Natural killer cell (primary cell): Measurements from ENCODE around the gene OGFOD3. TPM values are rescaled to one million over a fixed set of nuclear protein-coding genes. Genes with fewer than 3 reads are reported as not detected.

ENCODE experiments used
- ATAC-seq, 3 donors: fragments of 150-1000 bp in 2 of 3; fragments of 200-7000 bp in 1 of 3; cut with Tn5 transposase; 1 replicate in 1 of 3; 2 replicates in 2 of 3; pipeline ENCODE4 v1.10.0; 2021; ENCODE audit warnings: mild to moderate bottlenecking in 2 of 3, moderate library complexity in 2 of 3
- DNase-seq, 2 donors: peaks; one replicate each; pipeline versions ENCODE4 v3.0.0 to v3.0.0-alpha.2; 2013 to 2021; ENCODE audit warnings: mixed read lengths in 1 of 2
- H3K27ac ChIP-seq: one replicate; pipeline ENCODE4 v1.5.1; 2013; ENCODE audit warnings: mild to moderate bottlenecking, low read length
- H3K27me3 ChIP-seq: one replicate; pipeline ENCODE4 v1.6.1; 2013; ENCODE audit warnings: low read length; ENCODE audit not compliant: control insufficient read depth, insufficient read depth
- H3K36me3 ChIP-seq: one replicate; pipeline ENCODE4 v1.6.1; 2013; ENCODE audit warnings: low read length; ENCODE audit not compliant: control insufficient read depth, insufficient read depth
- H3K4me1 ChIP-seq: one replicate; pipeline ENCODE4 v1.6.1; 2013; ENCODE audit warnings: low read length; ENCODE audit not compliant: control insufficient read depth, insufficient read depth
- H3K4me3 ChIP-seq: one replicate; pipeline ENCODE4 v1.5.1; 2013; ENCODE audit warnings: low read length
- H3K9me3 ChIP-seq: one replicate; pipeline ENCODE4 v1.6.1; 2013; ENCODE audit warnings: low read length; ENCODE audit not compliant: control insufficient read depth, insufficient read depth
- H3K27ac Mint-ChIP-seq, 2 donors: one replicate each; pipeline ENCODE4 v1.8.0; 2022; ENCODE audit warnings: mild to moderate bottlenecking in 2 of 2, mixed read lengths in 2 of 2, moderate library complexity in 1 of 2
- H3K27me3 Mint-ChIP-seq, 2 donors: one replicate each; pipeline ENCODE4 v1.8.0; 2022; ENCODE audit warnings: low read depth in 2 of 2, mixed read lengths in 2 of 2
- H3K36me3 Mint-ChIP-seq: one replicate; pipeline ENCODE4 v1.8.0; 2022; ENCODE audit warnings: mixed read lengths
- H3K4me1 Mint-ChIP-seq, 2 donors: one replicate each; pipeline ENCODE4 v1.8.0; 2022; ENCODE audit warnings: mixed read lengths in 2 of 2
- H3K4me3 Mint-ChIP-seq: one replicate; pipeline ENCODE4 v1.8.0; 2022; ENCODE audit warnings: mild to moderate bottlenecking, moderate library complexity, mixed read lengths
- H3K9me3 Mint-ChIP-seq, 2 donors: one replicate each; pipeline ENCODE4 v1.8.0; 2022; ENCODE audit warnings: mixed read lengths in 2 of 2
- WGBS: methylation state at CpG from one replicate; pipeline ENCODE4 v1.1.7; 2013; ENCODE audit warnings: missing lambda C conversion rate; ENCODE audit not compliant: insufficient coverage; 5-methylcytosine and 5-hydroxymethylcytosine counted together
- intact Hi-C: fragments of 100-400 bp; cut with micrococcal nuclease; formaldehyde crosslinking; loops from one replicate; pipeline ENCODE4 v1.14.2; 2022
- total RNA-seq, 4 donors: library from RNA; stranded (reverse); fragments of 120-200 nt in 1 of 4; gene quantifications; one replicate each; pipeline versions ENCODE4 v1.2.3 to v1.2.4, GENCODE V29; 2013 to 2022
- TF ChIP-seq, protein P1 (sequence below): fragments of 200-600 bp; IDR thresholded peaks from one replicate; pipeline ENCODE4 v1.8.0; 2022; ENCODE audit warnings: antibody characterized with exemption

Gene OGFOD3
- total RNA-seq, 3 donors from 2014 or later (not counting 1 experiment from before 2014, with no cell fraction given): 21.6 to 28.6 (median 23.3) TPM

DNA sequence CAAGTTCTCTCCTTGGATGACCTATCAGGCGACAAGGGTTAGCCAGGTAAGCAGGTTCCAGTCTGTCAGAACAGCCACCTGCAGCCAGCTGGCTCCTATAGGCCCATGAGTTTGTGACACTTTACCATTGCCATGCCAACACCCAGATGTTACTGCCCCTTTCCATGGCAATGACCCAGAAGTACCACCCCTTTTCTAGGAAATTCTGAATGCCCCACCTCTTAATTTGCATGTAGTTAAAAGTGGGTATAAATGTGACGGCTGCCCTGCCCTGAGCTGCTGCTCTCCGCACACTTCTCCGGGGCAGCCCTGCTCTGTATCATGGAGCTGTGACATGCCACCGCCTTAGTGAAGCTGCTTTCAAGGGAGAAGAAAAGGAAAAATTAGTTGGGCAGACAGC is 74.8 kb downstream of the OGFOD3 start:
- Histone ChIP-seq H3K4me3 (no peak overlapping the region), H3K27me3 (peaks cover 2% of the 10 kb centered on the region), H3K27ac (no peak overlapping the region), H3K4me1 (peaks cover 5% of the 10 kb centered on the region), H3K9me3 (no peaks in the 10 kb centered on the region), H3K36me3 (no peaks in the 10 kb centered on the region)
- H3K27ac Mint-ChIP-seq: no peak overlapping the region
- TF ChIP-seq, protein P1, sequence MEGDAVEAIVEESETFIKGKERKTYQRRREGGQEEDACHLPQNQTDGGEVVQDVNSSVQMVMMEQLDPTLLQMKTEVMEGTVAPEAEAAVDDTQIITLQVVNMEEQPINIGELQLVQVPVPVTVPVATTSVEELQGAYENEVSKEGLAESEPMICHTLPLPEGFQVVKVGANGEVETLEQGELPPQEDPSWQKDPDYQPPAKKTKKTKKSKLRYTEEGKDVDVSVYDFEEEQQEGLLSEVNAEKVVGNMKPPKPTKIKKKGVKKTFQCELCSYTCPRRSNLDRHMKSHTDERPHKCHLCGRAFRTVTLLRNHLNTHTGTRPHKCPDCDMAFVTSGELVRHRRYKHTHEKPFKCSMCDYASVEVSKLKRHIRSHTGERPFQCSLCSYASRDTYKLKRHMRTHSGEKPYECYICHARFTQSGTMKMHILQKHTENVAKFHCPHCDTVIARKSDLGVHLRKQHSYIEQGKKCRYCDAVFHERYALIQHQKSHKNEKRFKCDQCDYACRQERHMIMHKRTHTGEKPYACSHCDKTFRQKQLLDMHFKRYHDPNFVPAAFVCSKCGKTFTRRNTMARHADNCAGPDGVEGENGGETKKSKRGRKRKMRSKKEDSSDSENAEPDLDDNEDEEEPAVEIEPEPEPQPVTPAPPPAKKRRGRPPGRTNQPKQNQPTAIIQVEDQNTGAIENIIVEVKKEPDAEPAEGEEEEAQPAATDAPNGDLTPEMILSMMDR: no peak
- intact Hi-C loops: no loop called here
- H3K4me1 Mint-ChIP-seq: peaks cover 5 to 8% of the 10 kb centered on the region in 2 donors
- ATAC-seq (no peak), DNase-seq (no peak)
- WGBS: 93% methylated on average over 5 of the region's 5 CpGs
- no peaks in the 10 kb centered on the region for H3K9me3 Mint-ChIP-seq
- H3K27me3 Mint-ChIP-seq: peaks cover 0 to 5% of the 10 kb centered on the region in 2 donors
- no peak overlapping the region for H3K4me3 Mint-ChIP-seq
- H3K36me3 Mint-ChIP-seq: no peaks in the 10 kb centered on the region

DNA sequence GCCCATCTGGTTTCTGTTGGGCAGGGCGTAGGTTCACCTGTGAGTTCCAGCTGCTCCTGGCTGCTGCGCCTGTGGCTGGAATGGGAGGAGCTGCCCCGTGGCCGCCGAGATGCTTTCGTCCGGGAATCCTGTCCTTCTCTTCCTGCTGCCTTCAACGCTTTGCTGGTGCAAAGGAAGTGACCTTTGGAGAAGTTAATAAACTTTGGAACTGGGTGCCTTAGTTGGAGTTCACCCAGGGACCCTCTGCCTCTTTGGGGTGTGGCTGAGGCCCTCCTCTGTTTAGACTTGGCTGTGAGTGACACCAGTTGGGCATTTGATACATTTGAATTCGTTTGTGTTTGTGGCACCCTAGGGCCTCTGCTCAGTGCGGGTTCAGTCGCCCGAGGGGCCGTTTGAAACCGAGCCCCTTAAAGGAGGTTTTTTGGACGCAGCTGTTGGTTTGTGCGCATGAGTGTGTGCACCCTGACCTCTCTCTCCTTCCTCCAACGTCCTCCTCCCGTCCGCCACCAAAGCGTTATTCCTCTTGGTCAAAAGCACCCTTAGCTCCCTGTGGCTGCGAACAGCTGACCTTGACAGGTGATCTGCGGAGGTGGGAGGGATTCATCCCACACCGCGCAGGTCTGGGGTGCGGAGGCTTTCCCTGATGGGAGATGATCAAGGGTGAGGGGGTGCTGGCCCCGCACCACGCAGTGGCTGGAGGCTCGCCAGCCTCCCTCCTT is 75.9 kb downstream of the OGFOD3 start:
- no peak overlapping the region for H3K27ac Mint-ChIP-seq
- peaks cover 5% of the 10 kb centered on the region for H3K4me1 ChIP-seq
- DNase-seq (no peak), ATAC-seq (no peak)
- H3K27ac ChIP-seq: no peak overlapping the region
- no peaks in the 10 kb centered on the region for H3K9me3 Mint-ChIP-seq
- no peak overlapping the region for H3K4me3 Mint-ChIP-seq
- H3K27me3 Mint-ChIP-seq: peaks cover 0 to 5% of the 10 kb centered on the region in 2 donors
- no peak overlapping the region for H3K4me3 ChIP-seq
- WGBS: 93% methylated on average over 28 of the region's 28 CpGs
- H3K9me3 ChIP-seq: no peaks in the 10 kb centered on the region
- peaks cover 2% of the 10 kb centered on the region for H3K27me3 ChIP-seq
- H3K4me1 Mint-ChIP-seq: peaks cover 5 to 8% of the 10 kb centered on the region in 2 donors
- no peaks in the 10 kb centered on the region for H3K36me3 ChIP-seq
- H3K36me3 Mint-ChIP-seq: no peaks in the 10 kb centered on the region
- TF ChIP-seq, protein P1: no peak
- intact Hi-C loops: no loop called here

DNA sequence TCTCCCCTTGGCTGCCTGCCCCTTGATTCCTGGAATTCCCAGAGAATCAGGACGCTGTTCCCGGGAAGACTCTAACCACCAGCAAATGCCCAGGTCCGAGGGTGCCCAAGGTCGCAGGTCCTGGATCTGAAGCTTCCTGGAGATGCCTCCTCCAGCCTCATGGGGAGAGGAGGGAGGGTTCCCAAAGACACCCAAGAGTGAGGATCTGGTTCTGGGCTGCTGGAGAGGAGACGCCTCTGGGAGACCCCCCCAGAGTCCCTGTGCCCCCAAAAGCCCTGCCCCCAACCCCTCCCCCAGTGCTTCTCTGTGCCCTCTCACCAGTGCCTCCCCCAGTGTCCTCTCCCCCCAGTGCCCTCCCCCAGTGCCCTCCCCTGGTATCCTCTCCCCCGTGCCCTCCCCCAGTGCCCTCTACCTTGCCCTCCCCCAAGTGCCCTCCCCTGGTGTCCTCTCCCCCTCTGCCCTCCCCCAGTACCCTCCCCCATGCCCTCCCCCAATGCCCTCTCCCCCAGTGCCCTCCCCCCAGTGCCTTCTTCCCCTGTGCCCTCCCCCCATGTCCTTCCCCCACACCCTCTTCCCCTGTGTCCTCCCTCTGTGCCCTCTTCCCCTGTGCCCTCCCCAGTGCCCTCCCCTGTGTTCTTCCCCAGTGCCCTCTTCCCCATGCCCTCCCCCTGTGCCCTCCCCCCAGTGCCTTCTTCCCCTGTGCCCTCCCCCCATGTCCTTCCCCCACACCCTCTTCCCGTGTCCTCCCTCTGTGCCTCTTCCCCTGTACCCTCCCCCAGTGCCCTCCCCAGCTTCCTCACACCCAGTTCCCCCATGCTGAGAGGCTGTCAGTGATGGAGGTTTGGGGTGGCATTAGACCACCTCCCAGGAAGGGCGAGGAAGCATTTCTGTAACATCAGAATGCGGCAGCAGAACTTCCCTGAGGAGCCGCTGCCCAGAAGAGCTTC is 78.5 kb downstream of the OGFOD3 start:
- ATAC-seq (no peak), DNase-seq (no peak)
- intact Hi-C loops: no loop called here
- Mint-ChIP-seq H3K4me3 (no peak overlapping the region), H3K9me3 (no peaks in the 10 kb centered on the region), H3K27me3 (no peaks in the 10 kb centered on the region), H3K36me3 (no peaks in the 10 kb centered on the region), H3K27ac (no peak overlapping the region), H3K4me1 (peaks cover 6 to 11% of the 10 kb centered on the region in 2 donors)
- TF ChIP-seq, protein P1: no peak
- Histone ChIP-seq H3K36me3 (no peaks in the 10 kb centered on the region), H3K27me3 (no peaks in the 10 kb centered on the region), H3K4me3 (no peak overlapping the region), H3K27ac (no peak overlapping the region), H3K9me3 (no peaks in the 10 kb centered on the region), H3K4me1 (peaks cover 7% of the 10 kb centered on the region)
- 72% methylated on average over 8 of the region's 10 CpGs for WGBS

Other genes with a start within 250 kb of the OGFOD3 start
- gene CCDC57, start 205.7 kb downstream of the OGFOD3 start, total RNA-seq: 10 to 100 TPM; 69.7 to 79.2 (median 75.1) TPM
- gene SLC16A3, start 189.5 kb downstream of the OGFOD3 start, total RNA-seq: 100 to 1,000 TPM; 172 to 365 (median 296) TPM
- gene CSNK1D, start 144.9 kb downstream of the OGFOD3 start, total RNA-seq: 100 to 1,000 TPM; 423 to 475 (median 468) TPM
- gene CD7, start 101.0 kb downstream of the OGFOD3 start, total RNA-seq: 100 to 1,000 TPM; 464 to 564 (median 522) TPM
- gene SECTM1, start 84.8 kb downstream of the OGFOD3 start, total RNA-seq: 10 to 100 TPM in 1 of 3 donors, 1 to 10 TPM in 2; 3.6 to 11.2 (median 6.3) TPM
- gene TEX19, start 59.3 kb downstream of the OGFOD3 start, total RNA-seq: not detected
- gene UTS2R, start 46.8 kb downstream of the OGFOD3 start, total RNA-seq: under 1 TPM in 1 of 3 donors, not detected in 2; 0.28 TPM
- 10 to 100 TPM; 35.7 to 57.4 (median 51.5) TPM for gene HEXD, start 239 bp downstream of the OGFOD3 start, total RNA-seq
- 100 to 1,000 TPM; 168 to 219 (median 192) TPM for gene CYBC1, start 32.2 kb upstream of the OGFOD3 start, total RNA-seq
- gene NARF, start 40.2 kb upstream of the OGFOD3 start, total RNA-seq: 100 to 1,000 TPM; 130 to 203 (median 158) TPM
- gene FOXK2, start 101.1 kb upstream of the OGFOD3 start, total RNA-seq: 10 to 100 TPM; 42.5 to 50.0 (median 46.4) TPM
- gene WDR45B, start 229.9 kb upstream of the OGFOD3 start, total RNA-seq: 100 to 1,000 TPM in 1 of 3 donors, 10 to 100 TPM in 2; 81.8 to 112 (median 94.6) TPM